Naive thymus-derived CD8-positive, alpha-beta T cell (primary cell): ENCODE measurements around the gene SLC4A8. TPM values are rescaled to one million over a fixed set of nuclear protein-coding genes. Genes with fewer than 3 reads are reported as not detected.

Source experiments
- ATAC-seq, 2 donors: fragments of 150-1000 bp; cut with Tn5 transposase in 1 of 2; sonication (Bioruptor Pico), chemical (Tn5 transposase) in 1 of 2; 1 replicate in 1 of 2; 2 replicates in 1 of 2; pipeline ENCODE4 v1.10.0; 2021; ENCODE audit warnings: mild to moderate bottlenecking in 2 of 2, moderate library complexity in 2 of 2
- POLR2A ChIA-PET: fragments of 350-600 bp; sonication (Branson Sonifier 250); formaldehyde crosslinking; loops from one replicate; lab custom pipeline; 2021; ENCODE audit warnings: antibody characterized with exemption; lab: Charles Lee
- DNase-seq, 10 donors: peaks; one replicate each; pipeline versions ENCODE4 v3.0.0 to v3.0.0-alpha.2; 2020 to 2022
- H3K27ac Mint-ChIP-seq, 10 donors: one replicate each; pipeline ENCODE4 v1.8.0; 2020 to 2022; ENCODE audit warnings: mild to moderate bottlenecking in 10 of 10, mixed read lengths in 10 of 10, moderate library complexity in 4 of 10, inconsistent platforms in 1 of 10
- H3K27me3 Mint-ChIP-seq, 5 donors: one replicate each; pipeline ENCODE4 v1.8.0; 2021 to 2022; ENCODE audit warnings: mixed read lengths in 5 of 5
- H3K36me3 Mint-ChIP-seq, 3 donors: one replicate each; pipeline ENCODE4 v1.8.0; 2020 to 2022; ENCODE audit warnings: mixed read lengths in 3 of 3, mild to moderate bottlenecking in 2 of 3, inconsistent platforms in 1 of 3
- H3K4me1 Mint-ChIP-seq, 4 donors: one replicate each; pipeline ENCODE4 v1.8.0; 2021 to 2022; ENCODE audit warnings: mixed read lengths in 4 of 4
- H3K4me3 Mint-ChIP-seq, 10 donors: one replicate each; pipeline ENCODE4 v1.8.0; 2020 to 2022; ENCODE audit warnings: mild to moderate bottlenecking in 10 of 10, mixed read lengths in 10 of 10, moderate library complexity in 6 of 10, inconsistent platforms in 1 of 10
- H3K9me3 Mint-ChIP-seq, 9 donors: one replicate each; pipeline ENCODE4 v1.8.0; 2020 to 2022; ENCODE audit warnings: mixed read lengths in 9 of 9, mild to moderate bottlenecking in 3 of 9, inconsistent platforms in 1 of 9, moderate library complexity in 1 of 9
- polyA plus RNA-seq, 3 donors: library from polyadenylated mRNA; unstranded; fragments of 300-500 nt; fragmentation: Illumina TruSeq; gene quantifications; one replicate each; pipeline ENCODE4 v1.2.3, GENCODE V29; 2021
- total RNA-seq, 8 experiments: library from RNA in 2 of 8; stranded (reverse) in 2 of 8; gene quantifications; one replicate each; pipeline ENCODE4 v1.2.3 and lab custom pipeline; 2021 to 2026

Gene SLC4A8
- total and polyA plus RNA-seq, 5 experiments from 2014 or later, result 0.41 to 0.99 (median 0.52) TPM

- Mint-ChIP-seq H3K4me1 (peaks cover 3 to 10% (median 6%) of the 10 kb centered on the region in 4 donors), H3K4me3 (no peak overlapping the region), H3K27me3 (no peaks in the 10 kb centered on the region), H3K9me3 (no peaks in the 10 kb centered on the region), H3K36me3 (no peaks in the 10 kb centered on the region), H3K27ac (peak overlapping the region in 1 of 10 donors; percentile 55)
- DNase-seq (no peak), ATAC-seq (no peak)
- POLR2A ChIA-PET, result no interaction called here
These were observed 6.8 kb upstream of the SLC4A8 start for GRCh38 chr12:51417826-51418225.

GRCh38 chr12:51419425-51420193 lies 5.0 kb upstream of the SLC4A8 start:
- ATAC-seq, result no peak
- peaks cover 0 to 2% (median 0%) of the 10 kb centered on the region in 5 donors for H3K27me3 Mint-ChIP-seq
- POLR2A ChIA-PET, result no interaction called here

GRCh38 chr12:51421266-51421884 lies 3.3 kb upstream of the SLC4A8 start:
- peak in 8 of 10 donors; percentile 14 to 56 (median 40) for DNase-seq
- Mint-ChIP-seq H3K4me3 (no peak overlapping the region), H3K4me1 (peaks cover 10 to 15% (median 12%) of the 10 kb centered on the region in 4 donors), H3K36me3 (no peaks in the 10 kb centered on the region), H3K9me3 (no peaks in the 10 kb centered on the region), H3K27me3 (peaks cover 0 to 2% (median 0%) of the 10 kb centered on the region in 5 donors), H3K27ac (peak overlapping the region in 1 of 10 donors; percentile 35)
- POLR2A ChIA-PET, result no interaction called here
- ATAC-seq, result no peak

More at GRCh38 chr12:51419425-51420193, 5.0 kb upstream of the SLC4A8 start:
- H3K4me3 Mint-ChIP-seq, result no peak overlapping the region
- DNase-seq, result no peak
- peaks cover 8 to 15% (median 10%) of the 10 kb centered on the region in 4 donors for H3K4me1 Mint-ChIP-seq
- H3K9me3 Mint-ChIP-seq, result no peaks in the 10 kb centered on the region
- H3K27ac Mint-ChIP-seq, result peak overlapping the region in 1 of 10 donors; percentile 8
- H3K36me3 Mint-ChIP-seq, result no peaks in the 10 kb centered on the region

- peaks cover 10 to 15% (median 13%) of the 10 kb centered on the region in 4 donors for H3K4me1 Mint-ChIP-seq
- H3K27ac Mint-ChIP-seq, result peak overlapping the region in 6 of 10 donors; percentile 2 to 71 (median 30)
- no peak for ATAC-seq
- H3K27me3 Mint-ChIP-seq, result peaks cover 0 to 2% (median 0%) of the 10 kb centered on the region in 5 donors
- no peaks in the 10 kb centered on the region for H3K36me3 Mint-ChIP-seq
- peak in 1 of 10 donors; percentile 51 for DNase-seq
- H3K4me3 Mint-ChIP-seq, result peak overlapping the region; percentile 72 to 87 (median 80)
- H3K9me3 Mint-ChIP-seq, result no peaks in the 10 kb centered on the region
- POLR2A ChIA-PET, result no interaction called here
These were observed 453 bp upstream of the SLC4A8 start for GRCh38 chr12:51424094-51424661.

GRCh38 chr12:51428256-51428655 lies 3.6 kb downstream of the SLC4A8 start:
- POLR2A ChIA-PET, result no interaction called here
- no peaks in the 10 kb centered on the region for H3K9me3 Mint-ChIP-seq
- DNase-seq (no peak), ATAC-seq (no peak)
- peaks cover 0 to 2% (median 0%) of the 10 kb centered on the region in 5 donors for H3K27me3 Mint-ChIP-seq
- H3K36me3 Mint-ChIP-seq, result no peaks in the 10 kb centered on the region
- peaks cover 6 to 16% (median 8%) of the 10 kb centered on the region in 4 donors for H3K4me1 Mint-ChIP-seq
- H3K4me3 Mint-ChIP-seq, result no peak overlapping the region
- peak overlapping the region in 1 of 10 donors; percentile 70 for H3K27ac Mint-ChIP-seq

GRCh38 chr12:51429700-51430099 lies 5.1 kb downstream of the SLC4A8 start:
- Mint-ChIP-seq H3K4me3 (no peak overlapping the region), H3K9me3 (no peaks in the 10 kb centered on the region), H3K4me1 (peaks cover 0 to 10% (median 3%) of the 10 kb centered on the region in 4 donors), H3K36me3 (no peaks in the 10 kb centered on the region), H3K27me3 (peaks cover 0 to 1% (median 0%) of the 10 kb centered on the region in 5 donors), H3K27ac (peak overlapping the region in 1 of 10 donors; percentile 29)
- no peak for ATAC-seq
- DNase-seq, result no peak
- POLR2A ChIA-PET, result no interaction called here

- DNase-seq (no peak), ATAC-seq (no peak)
- POLR2A ChIA-PET, result no interaction called here
- peaks cover 0 to 1% (median 0%) of the 10 kb centered on the region in 5 donors for H3K27me3 Mint-ChIP-seq
- peaks cover 0 to 8% (median 1%) of the 10 kb centered on the region in 4 donors for H3K4me1 Mint-ChIP-seq
- H3K27ac Mint-ChIP-seq, result peak overlapping the region in 1 of 10 donors; percentile 29
- H3K4me3 Mint-ChIP-seq, result no peak overlapping the region
- H3K36me3 Mint-ChIP-seq, result no peaks in the 10 kb centered on the region
- no peaks in the 10 kb centered on the region for H3K9me3 Mint-ChIP-seq
These were observed 5.7 kb downstream of the SLC4A8 start for GRCh38 chr12:51430196-51430895.

GRCh38 chr12:51432921-51433320 lies 8.3 kb downstream of the SLC4A8 start:
- H3K4me3 Mint-ChIP-seq, result no peak overlapping the region
- POLR2A ChIA-PET, result no interaction called here

GRCh38 chr12:51434305-51434704 lies 9.7 kb downstream of the SLC4A8 start:
- POLR2A ChIA-PET, result no interaction called here
- H3K27me3 Mint-ChIP-seq, result peaks cover 0 to 1% (median 0%) of the 10 kb centered on the region in 5 donors
- no peaks in the 10 kb centered on the region for H3K9me3 Mint-ChIP-seq
- DNase-seq, result no peak
- no peaks in the 10 kb centered on the region for H3K36me3 Mint-ChIP-seq
- no peak for ATAC-seq
- peaks cover 1 to 9% (median 5%) of the 10 kb centered on the region in 4 donors for H3K4me1 Mint-ChIP-seq
- no peak overlapping the region for H3K4me3 Mint-ChIP-seq
- no peak overlapping the region for H3K27ac Mint-ChIP-seq

More at GRCh38 chr12:51432921-51433320, 8.3 kb downstream of the SLC4A8 start:
- Mint-ChIP-seq H3K9me3 (no peaks in the 10 kb centered on the region), H3K36me3 (no peaks in the 10 kb centered on the region), H3K27ac (no peak overlapping the region), H3K27me3 (peaks cover 0 to 1% (median 0%) of the 10 kb centered on the region in 5 donors), H3K4me1 (peaks cover 0 to 10% (median 2%) of the 10 kb centered on the region in 4 donors)
- ATAC-seq (no peak), DNase-seq (no peak)

GRCh38 chr12:51437431-51437830 lies 12.8 kb downstream of the SLC4A8 start:
- H3K27ac Mint-ChIP-seq, result peak overlapping the region in 1 of 10 donors; percentile 4
- DNase-seq (no peak), ATAC-seq (no peak)
- H3K4me3 Mint-ChIP-seq, result no peak overlapping the region
- H3K27me3 Mint-ChIP-seq, result peaks cover 0 to 12% (median 0%) of the 10 kb centered on the region in 5 donors
- peaks cover 13 to 22% (median 14%) of the 10 kb centered on the region in 4 donors for H3K4me1 Mint-ChIP-seq
- no peaks in the 10 kb centered on the region for H3K36me3 Mint-ChIP-seq
- H3K9me3 Mint-ChIP-seq, result no peaks in the 10 kb centered on the region
- POLR2A ChIA-PET, result no interaction called here

GRCh38 chr12:51439330-51439729 lies 14.7 kb downstream of the SLC4A8 start:
- H3K36me3 Mint-ChIP-seq, result peaks cover 0 to 3% (median 0%) of the 10 kb centered on the region in 3 donors
- no peak overlapping the region for H3K27ac Mint-ChIP-seq
- peak overlapping the region in 1 of 10 donors; percentile 5 for H3K4me3 Mint-ChIP-seq
- ATAC-seq (no peak), DNase-seq (no peak)
- peaks cover 13 to 22% (median 14%) of the 10 kb centered on the region in 4 donors for H3K4me1 Mint-ChIP-seq
- POLR2A ChIA-PET, result no interaction called here
- H3K9me3 Mint-ChIP-seq, result no peaks in the 10 kb centered on the region
- peaks cover 0 to 12% (median 0%) of the 10 kb centered on the region in 5 donors for H3K27me3 Mint-ChIP-seq

GRCh38 chr12:51441583-51441982 lies 17.0 kb downstream of the SLC4A8 start:
- POLR2A ChIA-PET, result no interaction called here
- Mint-ChIP-seq H3K36me3 (peaks cover 0 to 3% (median 0%) of the 10 kb centered on the region in 3 donors), H3K27me3 (peaks cover 0 to 12% (median 0%) of the 10 kb centered on the region in 5 donors), H3K27ac (no peak overlapping the region), H3K4me1 (peaks cover 13 to 22% (median 14%) of the 10 kb centered on the region in 4 donors), H3K4me3 (no peak overlapping the region), H3K9me3 (no peaks in the 10 kb centered on the region)
- ATAC-seq, result peak in 1 of 2 donors; percentile 25
- DNase-seq, result no peak
